Bronchial epithelial cell (primary cell): ENCODE measurements around the gene COL11A2. TPM values are rescaled to one million over a fixed set of nuclear protein-coding genes. Genes with fewer than 3 reads are reported as not detected.
A peak's percentile ranks its signal among the peaks of the same experiment; 100 is the strongest.

Experiments used
- DNase-seq: peaks from one replicate; pipeline ENCODE4 v3.0.0-alpha.2; 2010; ENCODE audit warnings: low read depth
- FAIRE-seq: peaks from 2 replicates; lab custom pipeline; 2011; peaks lifted over from hg19 to GRCh38; lab: Jason Lieb, UNC
- H3K27me3 ChIP-seq: 2 replicates; pipeline ENCODE4 v1.5.1; 2011; ENCODE audit warnings: low read length; ENCODE audit not compliant: control insufficient read depth, insufficient read depth
- H3K36me3 ChIP-seq: 2 replicates; pipeline ENCODE4 v1.5.1; 2011; ENCODE audit warnings: low read length; ENCODE audit not compliant: control insufficient read depth, insufficient read depth
- H3K4me3 ChIP-seq: 2 replicates; pipeline ENCODE4 v1.5.1; 2011; ENCODE audit warnings: mild to moderate bottlenecking, low read depth, low read length, control low read depth
- CTCF ChIP-seq: IDR thresholded peaks from 2 replicates; pipeline ENCODE4 v1.5.1; 2011; ENCODE audit warnings: mild to moderate bottlenecking, moderate library complexity, low read length, control low read depth, inconsistent platforms; ENCODE audit not compliant: insufficient read depth, severe bottlenecking
- total RNA-seq: library from RNA; depleted of rRNA; stranded (reverse); fragments of >200 nt; gene quantifications from 2 replicates; pipeline ENCODE4 v1.2.1, GENCODE V29; 2014

Gene COL11A2
- total RNA-seq, 1 donor from 2014 or later, result under 0.01 TPM

GRCh38 chr6:33170176-33171015, 21.9 kb downstream of the COL11A2 start:
- no peak for TF ChIP-seq CTCF
- FAIRE-seq (peak; percentile 32), DNase-seq (no peak)
- no peak overlapping the region for H3K4me3 ChIP-seq
- no peaks in the 10 kb centered on the region for H3K36me3 ChIP-seq
- H3K27me3 ChIP-seq, result peaks cover 1% of the 10 kb centered on the region

GRCh38 chr6:33169291-33170175, 22.7 kb downstream of the COL11A2 start:
- no peak for TF ChIP-seq CTCF
- Histone ChIP-seq H3K36me3 (no peaks in the 10 kb centered on the region), H3K27me3 (peaks cover 1% of the 10 kb centered on the region), H3K4me3 (no peak overlapping the region)
- DNase-seq, result no peak
- no peak for FAIRE-seq

- peaks cover 5% of the 10 kb centered on the region for H3K27me3 ChIP-seq
- TF ChIP-seq CTCF, result no peak
- no peaks in the 10 kb centered on the region for H3K36me3 ChIP-seq
- DNase-seq (no peak), FAIRE-seq (no peak)
- no peak overlapping the region for H3K4me3 ChIP-seq
These were observed 23.6 kb downstream of the COL11A2 start for GRCh38 chr6:33168639-33169038.

GRCh38 chr6:33168284-33168601, 24.0 kb downstream of the COL11A2 start:
- H3K4me3 ChIP-seq, result no peak overlapping the region
- DNase-seq, result no peak
- no peak for TF ChIP-seq CTCF
- FAIRE-seq, result no peak
- peaks cover 5% of the 10 kb centered on the region for H3K27me3 ChIP-seq
- H3K36me3 ChIP-seq, result no peaks in the 10 kb centered on the region

GRCh38 chr6:33167374-33168283, 24.6 kb downstream of the COL11A2 start:
- Histone ChIP-seq H3K27me3 (peaks cover 5% of the 10 kb centered on the region), H3K4me3 (no peak overlapping the region), H3K36me3 (no peaks in the 10 kb centered on the region)
- DNase-seq (no peak), FAIRE-seq (peak; percentile 58)
- TF ChIP-seq CTCF, result no peak
